ENCODE results near the gene PRLR.

Gene PRLR

DNA sequence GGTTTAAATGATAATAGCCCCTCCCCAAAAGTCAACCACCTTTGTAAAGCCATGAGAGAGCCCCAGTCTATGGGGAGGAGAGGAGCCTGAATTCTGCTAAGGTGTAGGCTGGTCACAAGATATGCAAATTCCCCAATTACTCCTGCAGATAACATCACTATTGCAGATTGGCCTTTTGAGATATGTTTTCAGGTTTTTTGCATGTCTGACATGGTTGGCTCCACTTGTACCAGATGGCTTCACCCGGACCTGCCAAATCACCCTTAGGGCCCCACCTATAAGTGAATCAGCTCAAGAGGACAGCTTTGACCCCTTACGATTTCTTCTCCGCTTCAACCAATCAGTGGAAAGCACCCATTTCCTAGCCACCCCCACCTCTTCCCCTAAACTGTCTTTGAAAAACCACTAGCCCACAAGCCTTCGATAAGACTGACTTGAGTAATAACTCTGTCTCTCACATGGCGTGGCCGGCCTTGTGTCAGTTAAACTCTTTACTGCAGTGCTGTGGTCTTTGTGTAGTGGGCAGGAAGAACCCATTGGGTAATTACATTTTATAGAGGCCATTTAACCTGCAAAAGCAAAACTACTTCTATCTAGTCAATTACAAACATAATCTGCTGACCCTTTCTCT, 69.7 kb downstream of the PRLR start:
- no peak for DNase-seq (ENCODE audit: low spot score)

DNA sequence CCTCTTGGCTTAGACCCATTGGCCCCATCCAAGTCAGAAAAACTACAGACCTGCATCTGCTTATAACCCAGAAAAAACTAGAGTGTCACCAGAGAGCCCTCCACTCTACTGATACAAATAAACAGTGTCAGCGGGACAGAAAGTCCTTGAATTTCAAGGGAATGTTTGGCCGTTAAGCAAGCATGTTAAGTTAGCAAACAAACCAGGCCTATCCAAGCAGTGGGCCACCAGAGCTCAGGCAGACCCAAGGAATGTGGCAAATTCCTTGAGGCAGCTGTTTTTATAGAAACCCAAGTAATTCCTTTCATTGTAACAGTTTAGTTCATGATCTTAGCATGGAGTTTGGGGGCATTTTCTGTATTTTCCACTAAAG, 70.9 kb downstream of the PRLR start:
- DNase-seq (ENCODE audit: low spot score), result no peak

DNA sequence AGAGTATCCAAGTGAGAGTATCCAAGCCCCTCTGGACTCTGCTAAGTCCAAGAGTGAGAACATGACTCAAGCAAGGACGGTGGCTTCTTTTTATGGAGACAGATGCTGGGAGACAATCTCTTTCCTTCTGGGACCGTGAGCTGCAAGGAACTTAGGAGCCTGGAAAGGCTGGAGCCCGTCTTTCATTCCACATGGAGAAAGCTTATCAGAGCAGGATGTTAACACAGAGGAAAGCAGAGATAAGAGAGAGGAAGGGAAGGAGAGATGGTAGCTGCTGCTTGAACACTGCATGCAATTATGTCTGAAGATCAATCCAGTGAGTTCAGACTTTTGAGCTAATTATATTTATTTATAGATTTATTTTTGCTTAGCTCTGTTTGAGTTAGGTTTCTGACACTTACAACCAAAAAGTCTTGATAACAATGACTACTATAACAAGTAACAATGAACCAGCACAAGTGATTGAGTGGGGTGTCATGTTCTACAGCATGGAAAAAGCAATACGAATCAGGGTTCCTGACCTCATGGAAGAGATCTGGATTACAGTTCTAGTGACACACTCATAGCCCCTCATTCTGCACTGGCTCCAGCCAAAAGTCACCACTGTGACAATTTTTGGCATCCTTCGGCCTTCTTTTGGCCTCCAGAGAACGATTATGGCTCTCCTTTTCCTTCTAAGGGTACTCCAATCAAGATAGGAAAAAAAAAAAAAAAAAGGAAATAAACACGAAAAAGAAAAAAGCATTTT, 71.5 kb downstream of the PRLR start:
- DNase-seq (ENCODE audit: low spot score), result no peak

DNA sequence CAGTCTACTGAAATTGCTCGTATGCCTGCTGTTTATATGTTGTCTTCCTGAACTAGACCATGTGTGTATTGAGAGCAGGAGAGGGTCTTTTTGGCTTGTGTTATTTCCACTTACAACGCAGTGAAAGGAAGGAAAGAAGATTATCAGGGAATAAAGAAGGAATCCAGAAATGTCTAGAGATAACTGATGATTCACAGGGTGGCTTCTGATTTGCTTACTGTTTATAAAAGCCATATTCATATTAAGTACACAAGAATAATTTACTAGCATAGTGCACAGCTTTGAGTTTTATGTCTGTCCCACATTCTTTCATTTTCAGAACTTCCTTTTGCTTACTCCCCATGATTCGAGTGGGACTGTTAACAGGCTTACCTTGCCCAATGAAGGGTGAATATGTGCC, 72.1 kb downstream of the PRLR start:
- no peak for DNase-seq (ENCODE audit: low spot score)

DNA sequence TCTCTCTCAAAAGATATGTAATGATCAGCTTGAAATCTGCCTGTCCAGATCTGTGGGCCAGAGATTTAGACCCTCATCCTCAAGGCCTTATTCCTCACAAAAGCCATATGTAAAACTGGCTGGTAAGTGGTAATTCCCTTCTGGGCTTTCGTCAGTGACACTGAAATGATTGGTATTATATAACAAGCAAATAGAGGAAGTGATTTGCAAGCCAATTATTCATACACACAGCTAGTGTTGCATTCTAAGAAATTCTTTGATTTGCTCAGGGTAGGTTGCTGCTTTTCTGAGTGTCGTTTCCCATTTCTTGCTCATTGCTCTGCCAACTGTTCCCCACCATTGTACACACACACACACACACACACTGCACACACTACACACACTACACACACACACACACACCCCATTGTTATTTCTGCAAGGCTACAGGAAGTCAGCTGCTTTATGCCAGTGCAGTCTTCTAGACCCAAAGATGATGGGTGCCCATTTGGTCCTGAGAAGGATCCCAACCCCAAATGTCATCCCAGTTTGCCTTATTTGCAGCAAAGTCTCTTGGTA, 76.8 kb downstream of the PRLR start:
- DNase-seq (ENCODE audit: low spot score), result no peak

DNA sequence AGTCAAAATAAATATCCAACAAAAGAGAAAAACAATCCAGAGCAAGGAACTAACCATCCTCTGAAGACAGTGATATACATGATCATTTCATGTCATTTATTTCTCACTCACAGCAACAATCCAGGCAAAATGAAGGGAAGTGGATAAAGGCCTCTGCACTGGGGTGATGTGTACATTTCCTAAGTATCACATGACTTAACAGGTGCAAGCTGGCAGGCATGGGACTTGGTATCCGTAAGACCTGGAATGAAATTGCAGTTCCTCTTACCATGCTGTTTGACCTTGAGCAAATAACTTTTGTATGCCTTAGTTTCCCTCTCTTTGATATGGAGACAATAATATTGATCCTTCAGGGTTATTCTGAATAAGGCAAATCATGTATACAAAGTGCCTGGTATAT, 77.6 kb downstream of the PRLR start:
- no peak for DNase-seq (ENCODE audit: low spot score)

DNA sequence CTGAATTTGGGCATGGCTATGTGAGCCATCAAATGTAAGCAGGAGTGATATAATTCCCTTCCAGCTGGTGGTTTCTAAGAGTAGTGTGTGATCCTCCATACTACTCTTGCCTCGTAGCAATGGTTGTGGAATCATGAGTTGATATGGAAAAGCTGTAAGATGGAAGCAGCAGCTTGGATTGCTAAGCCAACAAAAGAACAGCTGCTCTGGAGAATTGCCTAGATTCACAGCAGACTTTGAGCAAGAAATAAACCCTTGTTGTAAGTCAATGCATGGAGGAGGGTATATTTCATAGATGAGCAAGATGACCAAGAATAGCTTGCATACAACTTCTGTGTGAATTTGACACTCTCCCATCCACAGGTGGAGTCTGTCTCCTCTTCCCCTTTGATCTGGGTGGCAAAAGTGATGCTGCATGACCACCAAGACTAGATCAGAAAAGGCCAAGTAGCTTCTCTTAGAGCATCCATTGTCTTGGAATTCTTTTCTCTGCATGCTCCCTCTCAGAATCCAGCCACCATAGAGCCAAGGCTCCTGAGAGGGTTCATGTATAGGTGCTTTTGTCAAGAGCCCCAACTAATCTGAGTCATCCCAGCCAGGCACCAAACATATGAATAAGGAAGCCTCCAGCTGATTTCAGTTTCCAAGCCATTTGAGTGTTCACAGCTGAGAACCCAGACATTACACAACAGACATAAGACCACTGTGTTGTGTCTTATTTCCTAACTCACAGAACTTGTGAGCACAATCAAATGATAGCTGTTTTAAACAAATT, 79.0 kb downstream of the PRLR start:
- DNase-seq (ENCODE audit: low spot score), result no peak

DNA sequence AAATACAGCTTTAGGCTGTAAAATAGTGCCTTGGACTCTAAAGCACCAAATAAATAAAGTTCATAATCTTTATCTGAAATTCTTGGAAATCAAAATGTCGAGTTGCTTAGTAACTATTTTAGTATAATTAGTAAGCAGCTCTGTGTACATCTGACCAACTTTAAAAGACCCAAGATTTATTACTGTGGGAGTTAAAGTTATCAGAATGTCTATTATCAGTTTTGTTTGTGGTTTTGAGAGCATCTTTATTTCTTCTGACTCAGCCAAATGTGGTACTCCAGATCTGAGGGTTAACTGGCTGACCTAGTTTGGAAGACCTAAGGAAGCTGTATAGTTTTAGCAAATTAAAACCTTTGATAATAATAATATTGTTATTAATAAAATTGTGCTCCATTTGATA, 81.2 kb downstream of the PRLR start:
- no peak for DNase-seq (ENCODE audit: low spot score)

DNA sequence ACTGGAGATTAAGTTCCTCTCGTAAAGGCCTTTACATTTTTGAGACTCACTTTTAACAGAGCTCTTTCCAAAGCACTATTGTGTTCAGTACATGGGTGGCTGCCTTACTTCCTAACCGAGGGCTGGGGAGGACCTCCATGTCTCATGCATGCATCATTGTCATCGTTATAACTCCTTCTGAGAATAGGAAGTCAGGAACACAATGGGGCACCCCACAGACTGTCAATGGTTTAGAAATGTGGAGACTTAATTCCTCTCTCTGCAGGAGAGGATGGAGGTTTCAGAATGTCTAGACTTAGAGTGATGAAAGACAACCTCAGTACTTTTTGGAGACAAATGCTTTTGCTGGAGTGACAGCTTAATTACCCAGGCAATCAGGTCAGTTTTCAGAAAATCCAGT, 83.9 kb downstream of the PRLR start:
- no peak for DNase-seq (ENCODE audit: low spot score)

DNA sequence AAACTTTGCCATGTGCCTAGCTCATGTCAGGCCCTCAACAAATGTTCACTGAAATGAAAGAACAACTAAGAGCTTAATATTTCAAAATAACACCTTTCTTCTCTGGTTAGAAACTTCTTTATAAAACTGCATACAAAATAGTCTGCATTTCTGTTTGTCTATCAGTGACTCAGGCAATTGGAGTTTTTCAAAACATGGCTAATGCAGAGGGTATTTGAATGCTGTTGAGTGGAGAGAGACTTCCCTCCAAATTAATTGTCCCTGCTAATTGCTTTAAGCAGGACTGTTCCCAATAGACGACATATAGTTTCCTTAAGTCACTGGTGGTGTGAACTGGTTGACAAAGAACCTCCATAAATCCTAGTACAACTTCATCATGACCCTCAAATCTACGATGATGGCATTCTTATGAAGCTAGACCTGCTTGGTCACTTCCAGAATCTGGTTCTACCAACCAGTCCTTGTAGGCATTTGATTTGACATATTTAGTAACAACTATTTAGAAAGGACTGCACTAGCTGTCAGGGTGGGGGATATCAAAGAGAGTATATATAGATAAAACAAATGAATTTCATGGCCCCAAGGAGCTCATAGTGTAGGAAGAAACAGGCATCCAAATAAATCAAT, 84.5 kb downstream of the PRLR start:
- no peak for DNase-seq (ENCODE audit: low spot score)

DNA sequence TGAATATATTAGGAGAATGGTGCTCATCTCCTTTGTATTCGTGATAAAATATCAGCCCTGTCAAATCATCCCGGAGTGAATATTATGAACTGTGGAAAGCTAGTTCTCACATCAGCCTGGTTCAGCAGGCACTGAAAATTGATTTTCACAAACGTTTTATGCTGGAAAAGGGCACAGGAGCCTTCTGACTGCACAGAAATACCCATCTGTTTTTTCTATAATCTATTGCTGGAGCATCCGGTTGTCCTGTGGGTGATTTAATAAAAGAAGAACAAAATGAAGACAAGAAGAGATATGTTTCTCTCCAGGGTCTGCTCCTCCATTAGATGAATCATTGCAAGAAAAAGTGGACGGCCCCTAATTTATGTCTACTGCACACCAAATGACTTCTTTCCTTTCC, 85.3 kb downstream of the PRLR start:
- no peak for DNase-seq (ENCODE audit: low spot score)

DNA sequence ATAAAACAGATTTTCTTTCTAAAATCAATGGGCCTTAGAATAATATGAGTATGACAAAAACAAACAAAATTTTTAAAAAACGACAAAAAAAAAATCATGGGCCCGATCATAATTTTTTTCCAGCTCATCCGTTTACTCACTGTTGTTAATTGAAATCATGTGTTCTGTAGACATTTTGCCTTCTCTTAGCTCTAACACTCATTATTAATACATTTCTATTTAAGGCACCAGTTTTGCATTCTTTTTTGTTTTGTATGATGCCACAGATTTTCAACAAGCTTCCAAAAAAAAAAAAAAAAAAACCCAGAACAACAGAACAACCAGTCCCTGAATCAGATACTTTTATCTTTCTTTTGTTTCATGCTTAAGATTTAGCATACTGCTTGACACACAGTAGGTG, 86.4 kb downstream of the PRLR start:
- DNase-seq (ENCODE audit: low spot score), result no peak

DNA sequence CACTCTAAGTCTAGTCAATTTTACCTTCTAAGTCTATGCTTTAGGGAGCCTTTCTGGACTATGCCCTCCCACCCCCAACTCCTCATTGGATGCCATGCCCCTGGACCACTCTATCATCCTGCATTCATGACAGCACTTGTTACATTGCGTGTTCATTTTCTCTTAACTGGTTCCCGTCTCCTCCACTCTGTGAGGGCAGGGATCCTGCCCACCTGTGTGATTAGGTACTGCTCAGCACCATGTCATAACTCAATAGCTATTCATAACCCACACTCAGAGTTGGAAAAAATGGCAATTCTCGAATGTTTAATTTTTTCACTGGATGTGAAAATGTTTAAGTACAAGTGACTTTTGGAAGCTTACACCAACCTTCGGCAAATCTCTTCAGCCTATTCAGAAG, 88.5 kb downstream of the PRLR start:
- DNase-seq (ENCODE audit: low spot score), result no peak

DNA sequence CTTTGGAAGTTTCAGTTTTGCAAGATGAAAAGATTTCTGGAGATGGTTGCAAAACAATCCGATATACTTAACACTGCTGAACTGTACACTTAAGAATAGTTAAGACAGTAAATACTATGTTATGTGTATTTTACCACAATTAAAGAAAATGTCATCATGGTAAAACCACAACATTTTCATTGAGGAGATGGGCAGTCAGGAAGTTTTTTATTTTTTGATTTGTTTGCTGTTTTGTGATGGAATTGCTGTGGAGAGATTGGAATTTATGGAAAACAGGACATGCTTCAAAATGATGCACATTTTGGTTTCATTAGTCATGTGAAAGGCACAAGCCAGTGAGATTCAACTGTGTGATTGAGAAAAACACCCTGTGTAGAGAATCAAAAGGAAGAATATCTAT, 92.1 kb downstream of the PRLR start:
- no peak for DNase-seq (ENCODE audit: low spot score)

DNA sequence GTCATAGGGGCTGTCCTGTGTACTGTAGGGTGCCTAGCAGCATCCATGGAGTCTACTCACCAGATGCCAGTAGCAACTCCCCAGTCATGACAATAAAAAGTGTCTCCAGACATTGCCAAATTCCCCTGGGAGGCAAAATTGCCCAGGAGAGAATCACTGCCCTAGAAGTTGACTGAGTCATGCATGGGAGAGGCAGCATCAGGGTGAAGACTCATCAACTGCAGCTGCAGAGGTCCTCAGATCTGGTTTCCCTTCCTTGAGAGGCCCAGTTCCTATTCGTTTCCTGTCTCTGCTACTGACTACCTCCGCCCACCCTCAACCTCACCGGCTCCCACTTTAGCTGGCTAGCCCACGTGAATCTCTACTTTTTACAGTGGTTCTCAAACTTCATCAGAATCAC, 93.9 kb downstream of the PRLR start:
- peak; percentile 81 for DNase-seq (ENCODE audit: low spot score)

DNA sequence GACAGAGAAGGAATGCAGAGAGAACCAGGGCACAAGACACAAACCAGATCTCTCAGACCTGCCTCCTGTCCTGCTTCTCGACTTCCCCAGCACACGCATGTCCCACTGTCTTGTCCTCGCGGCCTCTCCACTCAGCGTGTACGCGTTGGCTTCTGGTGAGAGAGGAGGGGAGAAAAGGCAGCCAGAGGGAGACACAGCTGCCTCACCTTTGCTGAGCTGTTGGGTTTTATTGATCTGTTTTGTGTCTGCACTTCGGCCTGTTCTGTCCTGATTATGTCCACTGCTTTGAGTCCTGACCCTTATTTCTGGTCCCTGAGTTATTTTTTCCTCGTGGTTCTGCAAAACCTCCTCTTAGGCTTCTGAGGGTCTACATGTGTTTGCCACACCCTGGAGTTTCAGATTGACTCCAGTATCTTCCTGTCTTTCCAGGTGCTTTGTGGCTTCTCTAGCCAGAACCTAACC, 95.0 kb downstream of the PRLR start:
- DNase-seq (ENCODE audit: low spot score), result no peak

DNA sequence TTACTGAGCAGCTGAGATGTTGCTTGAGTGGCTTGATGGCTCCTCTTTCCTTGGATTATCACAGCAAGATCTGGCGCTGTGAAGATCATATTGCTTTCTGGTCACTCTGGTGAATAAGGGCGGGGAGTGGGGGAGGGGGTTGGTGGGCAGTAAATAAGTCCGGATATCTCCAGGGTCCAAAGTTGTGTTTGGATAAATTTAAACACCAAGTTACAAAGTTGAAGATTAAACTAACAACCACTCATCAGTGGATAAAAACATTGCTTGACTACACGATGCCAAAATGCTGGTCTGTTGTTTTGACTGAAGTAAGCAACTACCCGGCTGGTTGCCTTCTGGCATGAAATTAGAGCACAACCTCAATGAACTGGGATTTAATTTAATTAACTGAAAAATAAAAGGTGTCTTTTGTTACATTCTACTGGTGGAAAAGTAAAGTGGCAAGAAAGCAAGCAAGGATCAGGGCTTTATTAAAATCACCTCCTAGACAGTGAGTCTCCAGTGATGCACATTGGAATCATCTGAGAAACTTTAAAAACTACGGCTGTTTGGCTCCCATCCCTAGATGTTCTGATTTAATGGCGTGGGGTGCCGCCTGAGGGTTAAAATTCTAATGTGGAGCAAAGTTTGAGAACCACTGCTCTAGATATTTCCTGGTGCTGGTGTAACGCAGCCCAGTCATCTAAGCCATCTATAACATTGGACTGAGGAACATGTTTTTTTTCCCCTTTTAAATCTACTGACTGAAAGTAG, 95.8 kb downstream of the PRLR start:
- no peak for DNase-seq (ENCODE audit: low spot score)

DNA sequence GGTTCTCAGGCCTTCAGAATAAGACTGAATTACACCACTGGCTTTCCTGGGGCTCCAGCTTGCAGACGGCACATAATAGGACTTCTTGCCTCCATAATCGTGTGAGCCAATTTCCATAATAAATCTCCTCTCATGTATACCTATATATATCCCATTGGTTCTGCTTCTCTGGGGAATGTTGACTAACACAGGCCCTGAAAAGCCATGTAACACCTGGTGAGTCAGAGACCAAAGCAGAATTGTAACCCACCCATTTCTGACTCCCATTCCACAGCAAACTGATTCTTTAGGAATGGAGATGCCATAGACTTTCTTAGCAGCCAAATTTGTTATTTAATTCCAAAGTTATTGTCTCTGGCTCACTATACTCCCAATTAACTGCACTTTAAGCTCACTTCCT, 97.1 kb downstream of the PRLR start:
- DNase-seq (ENCODE audit: low spot score), result no peak

DNA sequence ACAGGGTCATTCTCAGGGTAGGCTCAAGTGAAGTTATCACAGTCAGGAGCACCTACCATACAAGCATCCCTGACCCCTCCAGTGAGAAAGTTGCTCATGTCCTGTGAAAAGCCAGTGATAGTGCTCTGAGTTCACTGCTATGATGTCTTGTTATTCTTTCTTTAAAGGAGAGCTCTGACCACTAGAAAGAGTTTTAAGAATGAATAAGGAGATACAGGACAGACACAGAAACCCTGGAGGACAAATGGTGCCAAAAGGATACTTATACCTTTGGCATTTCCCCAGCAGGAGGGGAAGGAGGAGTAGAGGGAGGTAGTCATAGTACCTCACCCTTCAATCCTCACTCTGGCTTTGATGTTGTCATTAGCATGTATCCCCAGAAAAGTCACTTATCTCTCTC, 98.6 kb downstream of the PRLR start:
- DNase-seq (ENCODE audit: low spot score), result no peak

DNA sequence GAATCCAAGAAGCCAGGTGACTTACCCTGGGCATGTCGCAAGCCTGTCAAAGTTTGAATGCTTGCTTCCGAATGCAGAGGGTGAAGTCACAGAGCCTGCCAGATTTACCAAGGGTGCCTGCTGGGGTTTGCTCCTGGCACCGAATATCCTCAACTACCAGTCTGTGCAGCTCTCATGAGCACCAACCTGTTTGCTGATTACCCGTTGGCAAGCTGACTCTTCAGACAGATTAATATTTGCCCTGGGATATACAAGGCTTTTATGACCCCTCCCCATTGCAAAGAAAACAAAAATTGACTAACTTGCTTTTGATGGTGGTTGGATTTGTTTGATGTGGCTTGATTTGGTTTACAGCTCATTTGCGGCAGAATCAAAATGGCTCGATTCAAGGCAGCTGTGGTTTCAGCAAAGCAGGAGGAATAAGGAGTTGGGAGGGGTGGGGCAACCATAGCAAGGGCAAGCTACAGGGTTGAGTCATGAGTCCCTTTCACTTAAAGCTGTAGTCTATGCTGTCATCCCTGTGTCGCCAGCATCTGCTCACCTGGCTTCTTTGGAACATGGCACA, 100.3 kb downstream of the PRLR start:
- DNase-seq (ENCODE audit: low spot score), result peak; percentile 89

DNA sequence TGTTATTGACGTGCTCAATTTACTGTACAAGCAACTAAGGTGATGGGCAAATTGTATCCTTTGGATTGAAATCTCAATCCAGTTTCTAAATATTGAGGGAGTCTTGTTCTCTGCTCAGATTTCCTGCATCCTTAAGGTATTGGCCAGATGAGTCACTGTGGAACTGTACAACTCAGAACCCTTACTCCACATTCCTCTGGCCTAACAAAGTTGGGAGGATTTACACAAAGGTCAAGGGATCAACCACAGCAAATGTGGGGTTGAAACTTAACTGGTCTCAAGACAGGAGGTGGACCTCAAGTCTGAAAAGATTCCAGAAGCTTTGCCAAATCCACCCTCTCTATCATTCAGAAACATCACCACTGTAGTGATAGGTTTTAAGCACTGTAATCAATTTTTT, 101.0 kb downstream of the PRLR start:
- DNase-seq (ENCODE audit: low spot score), result peak; percentile 71

Measured in LoVo (cell line).